Mucosa of rectum (tissue), 2 donors: Measurements from ENCODE around the gene KLHL35.
A peak's percentile ranks its signal among the peaks of the same experiment; 100 is the strongest.
"Not testable (repeated sequence)": the region's sequence is repeated elsewhere in the genome, so short reads cannot be mapped to it uniquely, and the experiment has no call there.

Source experiments
- H3K27ac ChIP-seq, 2 donors: one replicate each; pipeline ENCODE4 v1.7.0; 2013; ENCODE audit warnings: inconsistent platforms in 2 of 2, low read depth in 2 of 2, low read length in 2 of 2
- H3K27me3 ChIP-seq, 2 donors: one replicate each; pipeline ENCODE4 v1.7.0; 2013; ENCODE audit warnings: low read length in 2 of 2; ENCODE audit not compliant: control insufficient read depth in 2 of 2, insufficient read depth in 2 of 2
- H3K36me3 ChIP-seq, 2 donors: one replicate each; pipeline ENCODE4 v1.7.0; 2013; ENCODE audit warnings: low read length in 2 of 2; ENCODE audit not compliant: control insufficient read depth in 2 of 2, insufficient read depth in 2 of 2
- H3K4me1 ChIP-seq, 2 donors: one replicate each; pipeline ENCODE4 v1.7.0; 2013; ENCODE audit warnings: low read length in 2 of 2, mild to moderate bottlenecking in 1 of 2; ENCODE audit not compliant: control insufficient read depth in 2 of 2, insufficient read depth in 2 of 2
- H3K4me3 ChIP-seq, 2 donors: one replicate each; pipeline ENCODE4 v1.7.0; 2013; ENCODE audit warnings: low read length in 2 of 2
- H3K9ac ChIP-seq, 2 donors: one replicate each; pipeline ENCODE4 v1.7.0; 2013; ENCODE audit warnings: low read length in 2 of 2, low read depth in 1 of 2, mild to moderate bottlenecking in 1 of 2
- H3K9me3 ChIP-seq, 2 donors: one replicate each; pipeline ENCODE4 v1.7.0; 2013; ENCODE audit warnings: low read length in 2 of 2; ENCODE audit not compliant: control insufficient read depth in 2 of 2
- donor health status: healthy.
- donor health status: Normal muscosa, but diverticular disease.

The KLHL35 gene

GRCh38 chr11:75409971-75410370 is 23.0 kb downstream of the KLHL35 start:
- not testable (repeated sequence) for H3K27me3 ChIP-seq, H3K27ac ChIP-seq, H3K4me3 ChIP-seq, H3K9ac ChIP-seq, H3K4me1 ChIP-seq, H3K9me3 ChIP-seq
- H3K36me3 ChIP-seq: peaks cover 26 to 29% of the 10 kb centered on the region in 2 donors

- no peaks in the 10 kb centered on the region for H3K9me3 ChIP-seq
- H3K36me3 ChIP-seq: peaks cover 30 to 37% of the 10 kb centered on the region in 2 donors
- H3K4me3 ChIP-seq: no peak overlapping the region
Observed at GRCh38 chr11:75408957-75409219, 24.1 kb downstream of the KLHL35 start.

GRCh38 chr11:75406338-75406777 is 26.6 kb downstream of the KLHL35 start:
- no peak overlapping the region for H3K9ac ChIP-seq
- peaks cover 53 to 59% of the 10 kb centered on the region in 2 donors for H3K36me3 ChIP-seq
- H3K27me3 ChIP-seq: no peaks in the 10 kb centered on the region
- peaks cover 7 to 10% of the 10 kb centered on the region in 2 donors for H3K4me1 ChIP-seq
- H3K9me3 ChIP-seq: no peaks in the 10 kb centered on the region
- no peak overlapping the region for H3K4me3 ChIP-seq
- no peak overlapping the region for H3K27ac ChIP-seq

More at GRCh38 chr11:75408957-75409219, 24.1 kb downstream of the KLHL35 start:
- no peak overlapping the region for H3K9ac ChIP-seq
- H3K4me1 ChIP-seq: no peaks in the 10 kb centered on the region
- H3K27ac ChIP-seq: no peak overlapping the region
- H3K27me3 ChIP-seq: no peaks in the 10 kb centered on the region

- no peaks in the 10 kb centered on the region for H3K9me3 ChIP-seq
- H3K4me3 ChIP-seq: no peak overlapping the region
- peaks cover 14 to 17% of the 10 kb centered on the region in 2 donors for H3K4me1 ChIP-seq
- no peak overlapping the region for H3K27ac ChIP-seq
- peaks cover 55 to 60% of the 10 kb centered on the region in 2 donors for H3K36me3 ChIP-seq
- no peak overlapping the region for H3K9ac ChIP-seq
- no peaks in the 10 kb centered on the region for H3K27me3 ChIP-seq
Observed at GRCh38 chr11:75403983-75404658, 28.9 kb downstream of the KLHL35 start.

- peaks cover 14 to 17% of the 10 kb centered on the region in 2 donors for H3K4me1 ChIP-seq
- peaks cover 53 to 56% of the 10 kb centered on the region in 2 donors for H3K36me3 ChIP-seq
- H3K9ac ChIP-seq: peak overlapping the region in 1 of 2 donors; percentile 2
- H3K9me3 ChIP-seq: no peaks in the 10 kb centered on the region
- H3K27me3 ChIP-seq: no peaks in the 10 kb centered on the region
- no peak overlapping the region for H3K27ac ChIP-seq
- H3K4me3 ChIP-seq: no peak overlapping the region
Observed at GRCh38 chr11:75403037-75403436, 30.0 kb downstream of the KLHL35 start.

- Histone ChIP-seq H3K27ac (no peak overlapping the region), H3K9me3 (no peaks in the 10 kb centered on the region), H3K4me3 (no peak overlapping the region), H3K36me3 (peaks cover 53 to 56% of the 10 kb centered on the region in 2 donors), H3K9ac (peak overlapping the region in 1 of 2 donors; percentile 2), H3K4me1 (peaks cover 14 to 17% of the 10 kb centered on the region in 2 donors), H3K27me3 (no peaks in the 10 kb centered on the region)
Observed at GRCh38 chr11:75402002-75402773, 30.8 kb downstream of the KLHL35 start.

- no peaks in the 10 kb centered on the region for H3K9me3 ChIP-seq
- H3K36me3 ChIP-seq: peaks cover 40 to 41% of the 10 kb centered on the region in 2 donors
- H3K4me3 ChIP-seq: peak overlapping the region; percentile 84 to 98
- H3K27ac ChIP-seq: peak overlapping the region; percentile 93 to 94
- peaks cover 14 to 17% of the 10 kb centered on the region in 2 donors for H3K4me1 ChIP-seq
- H3K9ac ChIP-seq: peak overlapping the region; percentile 90 to 95
- H3K27me3 ChIP-seq: no peaks in the 10 kb centered on the region
Observed at GRCh38 chr11:75400146-75400865, 32.7 kb downstream of the KLHL35 start.

GRCh38 chr11:75399344-75400145 is 33.5 kb downstream of the KLHL35 start, which contains the start of gene RPS3:
Gene RPS3 (plus strand): TSS chr11:75399518. CDS start chr11:75399548, 30 bp downstream.
- no peaks in the 10 kb centered on the region for H3K27me3 ChIP-seq
- peak within 1 kb of the TSS; percentile 84 to 98 for H3K4me3 ChIP-seq
- peaks cover 33 to 35% of the 10 kb centered on the region in 2 donors for H3K36me3 ChIP-seq
- peak within 1 kb of the TSS; percentile 93 to 94 for H3K27ac ChIP-seq
- no peaks in the 10 kb centered on the region for H3K9me3 ChIP-seq
- peaks cover 14 to 17% of the 10 kb centered on the region in 2 donors for H3K4me1 ChIP-seq
- peak within 1 kb of the TSS; percentile 90 to 95 for H3K9ac ChIP-seq

GRCh38 chr11:75398906-75399305 is 34.1 kb downstream of the KLHL35 start:
- Histone ChIP-seq H3K27me3 (no peaks in the 10 kb centered on the region), H3K36me3 (peaks cover 26 to 28% of the 10 kb centered on the region in 2 donors), H3K27ac (no peak overlapping the region), H3K9me3 (no peaks in the 10 kb centered on the region), H3K4me3 (peak overlapping the region in 1 of 2 donors; percentile 98), H3K9ac (no peak overlapping the region), H3K4me1 (peaks cover 14 to 17% of the 10 kb centered on the region in 2 donors)
